Tongue (tissue), 2 donors: ENCODE data around the gene SKA3. TPM values are rescaled to one million over a fixed set of nuclear protein-coding genes. Genes with fewer than 3 reads are reported as not detected.
"Not testable (repeated sequence)": the region's sequence is repeated elsewhere in the genome, so short reads cannot be mapped to it uniquely, and the experiment has no call there.

Experiments
- DNase-seq: peaks from one replicate; pipeline ENCODE4 v3.0.0-alpha.2; 2015
- total RNA-seq: library from RNA; depleted of rRNA; stranded (reverse); fragments of >200 nt; gene quantifications from one replicate; pipeline ENCODE4 v1.2.3, GENCODE V29; 2014

The SKA3 gene
- 7.0 TPM for total RNA-seq

DNA sequence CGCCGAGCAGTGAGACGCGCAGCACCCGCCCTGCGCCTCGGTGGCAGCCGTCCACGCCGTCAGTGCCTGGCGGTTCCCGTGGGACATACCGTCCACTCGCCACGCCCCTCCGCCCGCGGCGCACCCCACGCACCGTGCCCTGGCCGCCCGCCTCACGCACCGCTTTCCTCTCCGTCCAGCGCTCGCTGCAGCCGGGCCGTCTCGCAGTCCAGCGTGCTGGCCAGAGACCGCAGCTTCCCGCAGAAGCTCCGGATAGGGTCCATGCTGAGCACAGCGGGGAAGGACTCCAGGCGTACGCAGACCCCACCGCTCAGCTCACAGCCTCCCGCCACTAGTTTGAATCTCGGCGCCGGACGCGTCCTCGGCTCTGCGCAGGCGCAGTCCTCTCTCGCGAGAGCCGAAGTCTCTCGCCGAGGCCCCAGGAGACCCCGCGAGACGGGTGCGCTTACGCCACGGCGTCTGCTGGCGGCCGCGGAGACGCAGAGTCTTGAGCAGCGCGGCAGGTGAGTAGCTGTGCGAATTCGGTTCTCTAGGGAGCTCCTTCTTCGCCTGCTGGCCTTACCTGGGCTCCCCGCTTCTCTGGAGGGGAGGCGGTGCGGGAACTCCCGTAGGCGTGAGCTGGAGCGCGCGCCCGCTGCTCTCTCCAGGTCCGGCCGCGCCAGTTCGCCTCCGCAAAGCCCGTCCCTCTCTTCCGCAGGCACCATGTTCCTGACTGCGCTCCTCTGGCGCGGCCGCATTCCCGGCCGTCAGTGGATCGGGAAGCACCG lies at the start of gene SKA3, which contains the start of gene MRPL57:
SKA3 (minus strand) TSS at position 338 of the 767 bp plus-strand sequence; CDS start at position 263, 75 bp downstream.
MRPL57 (plus strand) TSS at position 444 of the 767 bp plus-strand sequence; CDS start at position 703, 259 bp downstream.
- DNase-seq: peak; percentile 98

- no peak for DNase-seq
Measured at GRCh38 chr13:21225082-21225481, 48.7 kb upstream of the SKA3 start.

DNA sequence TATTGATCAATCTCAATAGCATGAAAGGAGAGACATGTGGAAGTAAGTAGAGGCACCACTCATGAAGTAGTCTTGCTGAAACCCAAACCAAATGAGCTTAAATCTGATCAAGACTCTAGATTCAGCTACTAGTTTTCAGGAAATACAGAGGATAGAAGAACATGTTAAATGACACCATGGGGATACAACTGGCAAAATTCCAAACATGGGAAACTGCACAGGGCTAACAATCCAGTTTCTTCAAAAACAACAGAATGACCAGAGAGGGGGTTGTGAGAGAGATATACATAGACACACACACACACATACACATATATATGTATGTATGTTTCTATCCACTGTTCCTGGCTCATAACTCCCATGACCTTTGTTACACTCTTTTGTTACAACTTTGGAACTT lies 44.9 kb upstream of the SKA3 start:
- no peak for DNase-seq

DNA sequence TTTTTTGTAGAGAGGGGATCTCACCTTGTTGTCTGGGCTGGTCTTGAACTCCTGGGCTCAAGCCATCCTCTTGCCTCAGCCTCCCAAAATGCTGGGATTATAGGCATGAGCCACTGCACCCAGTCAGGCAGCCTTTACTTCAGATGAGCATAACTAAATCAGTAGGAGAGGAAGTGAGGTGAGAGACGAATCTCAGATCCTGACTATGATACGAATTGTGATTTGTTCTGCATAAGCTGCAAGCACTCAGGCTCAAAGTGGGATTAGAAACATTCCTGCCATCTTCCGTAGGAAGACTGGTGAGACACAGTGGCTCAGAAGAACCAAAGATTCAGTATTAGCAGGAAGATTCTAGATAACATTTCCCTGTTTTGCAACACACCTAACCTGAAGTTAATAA lies 43.4 kb upstream of the SKA3 start:
- not testable (repeated sequence) for DNase-seq

DNA sequence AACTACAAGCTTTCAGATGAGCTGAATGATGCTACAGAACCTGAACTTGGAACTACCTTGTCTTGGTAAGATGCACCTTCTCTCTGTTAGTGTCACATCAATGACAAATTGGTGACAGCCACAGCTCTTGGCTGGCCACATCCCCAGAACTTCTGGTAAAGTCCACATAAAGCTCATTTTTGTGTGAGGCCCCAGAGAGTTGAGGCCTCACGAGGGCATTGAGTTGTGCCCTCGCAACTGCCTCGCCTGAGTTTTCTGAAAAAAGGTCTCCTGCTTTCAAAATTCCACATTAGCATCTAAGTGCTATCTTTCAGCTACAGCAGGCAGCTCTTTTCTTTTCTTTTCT lies 42.7 kb upstream of the SKA3 start:
- no peak for DNase-seq

- DNase-seq: no peak
Measured at GRCh38 chr13:21218351-21219035, 42.1 kb upstream of the SKA3 start.

DNA sequence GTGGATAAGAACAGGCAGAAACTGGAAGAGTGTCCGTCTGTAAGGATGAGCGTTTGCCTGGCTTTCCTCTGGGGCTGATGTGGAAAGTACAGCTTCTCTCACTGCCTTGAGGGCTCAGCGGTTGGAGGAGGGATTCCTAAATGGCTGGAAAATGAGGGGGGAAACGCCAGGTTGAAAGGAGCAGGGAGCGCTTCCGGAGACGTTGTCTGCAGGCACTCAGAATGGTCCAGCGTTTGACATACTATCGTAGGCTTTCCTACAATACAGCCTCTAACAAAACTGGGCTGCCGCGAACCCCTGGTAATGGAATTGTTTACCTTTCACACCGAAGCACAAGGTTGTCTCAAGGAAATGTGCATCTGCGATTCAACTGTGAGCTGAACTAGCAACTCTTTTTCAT lies 40.0 kb upstream of the SKA3 start:
- no peak for DNase-seq

DNA sequence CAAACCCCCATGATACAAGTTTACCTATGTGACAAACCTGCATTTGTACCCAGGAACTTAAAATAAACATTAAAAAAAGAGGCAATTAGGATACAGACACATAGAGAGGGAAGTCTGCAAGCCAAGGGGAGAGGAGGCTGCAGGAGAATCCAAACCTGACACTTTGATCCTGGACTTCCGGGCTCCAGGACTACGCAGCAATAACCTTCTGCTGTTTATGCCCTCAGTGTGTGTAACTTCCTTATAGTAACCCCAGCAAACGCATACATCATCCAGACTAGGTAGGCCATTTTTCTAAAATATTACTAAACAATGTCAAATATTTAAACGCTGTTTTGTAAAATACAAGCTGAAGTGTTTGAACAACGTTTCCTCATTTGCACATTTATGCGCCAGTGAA lies 39.1 kb upstream of the SKA3 start:
- DNase-seq: not testable (repeated sequence)

GRCh38 chr13:21212138-21212775 lies 35.9 kb upstream of the SKA3 start:
- DNase-seq: no peak

GRCh38 chr13:21208652-21209154 lies 32.4 kb upstream of the SKA3 start:
- no peak for DNase-seq

GRCh38 chr13:21202767-21203531 lies 26.6 kb upstream of the SKA3 start:
- DNase-seq: no peak

GRCh38 chr13:21201456-21202190 lies 25.3 kb upstream of the SKA3 start:
- DNase-seq: not testable (repeated sequence)

- DNase-seq: not testable (repeated sequence)
Measured at GRCh38 chr13:21198391-21198790, 22.0 kb upstream of the SKA3 start.

GRCh38 chr13:21197606-21198225 lies 21.4 kb upstream of the SKA3 start:
- not testable (repeated sequence) for DNase-seq

- DNase-seq: not testable (repeated sequence)
Measured at GRCh38 chr13:21194756-21195155, 18.4 kb upstream of the SKA3 start.

DNA sequence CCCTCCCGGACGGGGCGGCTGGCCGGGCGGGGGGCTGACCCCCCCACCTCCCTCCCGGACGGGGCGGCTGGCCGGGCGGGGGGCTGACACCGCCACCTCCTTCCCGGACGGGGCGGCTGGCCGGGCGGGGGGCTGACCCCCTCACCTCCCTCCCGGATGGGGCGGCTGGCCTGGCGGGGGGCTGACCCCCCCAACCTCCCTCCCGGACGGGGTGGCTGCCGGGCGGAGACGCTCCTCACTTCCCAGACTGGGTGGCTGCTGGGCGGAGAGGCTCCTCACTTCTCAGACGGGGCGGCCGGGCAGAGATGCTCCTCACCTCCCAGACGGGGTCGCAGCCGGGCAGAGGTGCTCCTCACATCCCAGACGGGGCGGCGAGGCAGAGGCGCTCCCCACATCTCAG lies 10.1 kb upstream of the SKA3 start:
- DNase-seq: not testable (repeated sequence)

DNA sequence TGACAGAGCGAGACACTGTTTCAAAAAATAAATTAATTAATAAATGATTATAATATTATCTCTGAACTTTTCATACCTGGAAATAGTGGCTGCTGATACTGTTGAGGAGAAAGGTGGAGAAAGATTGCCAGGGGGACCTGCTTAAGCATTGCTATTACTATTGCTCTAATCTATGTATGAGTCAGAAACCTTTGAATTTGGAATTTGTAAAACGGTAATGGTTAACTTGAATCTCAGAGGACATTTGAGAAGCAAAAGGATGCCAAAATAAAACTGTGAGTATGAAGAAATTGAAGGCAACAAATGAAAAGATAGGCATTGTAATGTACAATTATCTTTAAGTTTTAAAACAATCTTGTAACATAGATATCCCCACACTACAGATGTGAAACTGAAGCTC lies 5.3 kb upstream of the SKA3 start:
- no peak for DNase-seq

DNA sequence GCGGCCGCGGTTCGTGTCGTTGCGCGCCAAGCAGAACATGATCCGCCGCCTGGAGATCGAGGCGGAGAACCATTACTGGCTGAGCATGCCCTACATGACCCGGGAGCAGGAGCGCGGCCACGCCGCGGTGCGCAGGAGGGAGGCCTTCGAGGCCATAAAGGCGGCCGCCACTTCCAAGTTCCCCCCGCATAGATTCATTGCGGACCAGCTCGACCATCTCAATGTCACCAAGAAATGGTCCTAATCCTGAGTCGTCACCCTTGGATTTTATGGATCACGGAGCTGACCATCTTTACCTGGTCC lies 581 bp upstream of the SKA3 start:
- no peak for DNase-seq

GRCh38 chr13:21175656-21176214 lies 617 bp downstream of the SKA3 start:
- DNase-seq: no peak

GRCh38 chr13:21173767-21174166 lies 2.6 kb downstream of the SKA3 start:
- DNase-seq: not testable (repeated sequence)

DNA sequence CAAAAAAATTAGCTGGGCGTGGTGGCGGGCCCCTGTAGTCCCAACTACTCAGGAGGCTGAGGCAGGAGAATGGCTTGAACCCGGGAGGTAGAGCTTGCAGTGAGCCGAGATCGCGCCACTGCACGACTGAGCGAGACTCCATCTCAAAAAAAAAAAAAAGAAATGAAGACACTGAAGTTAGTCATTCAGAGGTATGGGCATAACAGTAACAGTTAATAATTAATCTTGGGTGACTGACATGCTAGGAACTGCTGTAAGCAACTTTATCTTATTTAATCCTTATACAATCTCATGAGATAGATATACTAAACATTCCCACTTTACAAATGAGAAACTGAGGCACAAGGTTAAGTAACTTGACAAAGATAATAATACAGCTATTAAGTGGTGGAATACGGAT lies 4.9 kb downstream of the SKA3 start:
- DNase-seq: no peak
